HG02798 (cell line): ENCODE results near the gene MAPK6.

ENCODE experiments used
- ATAC-seq: cut with Tn5 transposase; IDR thresholded peaks from one replicate; pipeline ENCODE4 v1.9.1; 2021; ENCODE audit warnings: mild to moderate bottlenecking; ENCODE audit not compliant: unreplicated experiment, poor library complexity

The MAPK6 gene

GRCh38 chr15:52099651-52100272, 80.7 kb downstream of the MAPK6 start:
- ATAC-seq: no peak

- no peak for ATAC-seq
These were observed 81.9 kb downstream of the MAPK6 start for GRCh38 chr15:52100807-52101442.

- peak; percentile 51 for ATAC-seq
These were observed 82.7 kb downstream of the MAPK6 start for GRCh38 chr15:52101542-52102323.

- no peak for ATAC-seq
These were observed 83.4 kb downstream of the MAPK6 start for GRCh38 chr15:52102463-52102862.

DNA sequence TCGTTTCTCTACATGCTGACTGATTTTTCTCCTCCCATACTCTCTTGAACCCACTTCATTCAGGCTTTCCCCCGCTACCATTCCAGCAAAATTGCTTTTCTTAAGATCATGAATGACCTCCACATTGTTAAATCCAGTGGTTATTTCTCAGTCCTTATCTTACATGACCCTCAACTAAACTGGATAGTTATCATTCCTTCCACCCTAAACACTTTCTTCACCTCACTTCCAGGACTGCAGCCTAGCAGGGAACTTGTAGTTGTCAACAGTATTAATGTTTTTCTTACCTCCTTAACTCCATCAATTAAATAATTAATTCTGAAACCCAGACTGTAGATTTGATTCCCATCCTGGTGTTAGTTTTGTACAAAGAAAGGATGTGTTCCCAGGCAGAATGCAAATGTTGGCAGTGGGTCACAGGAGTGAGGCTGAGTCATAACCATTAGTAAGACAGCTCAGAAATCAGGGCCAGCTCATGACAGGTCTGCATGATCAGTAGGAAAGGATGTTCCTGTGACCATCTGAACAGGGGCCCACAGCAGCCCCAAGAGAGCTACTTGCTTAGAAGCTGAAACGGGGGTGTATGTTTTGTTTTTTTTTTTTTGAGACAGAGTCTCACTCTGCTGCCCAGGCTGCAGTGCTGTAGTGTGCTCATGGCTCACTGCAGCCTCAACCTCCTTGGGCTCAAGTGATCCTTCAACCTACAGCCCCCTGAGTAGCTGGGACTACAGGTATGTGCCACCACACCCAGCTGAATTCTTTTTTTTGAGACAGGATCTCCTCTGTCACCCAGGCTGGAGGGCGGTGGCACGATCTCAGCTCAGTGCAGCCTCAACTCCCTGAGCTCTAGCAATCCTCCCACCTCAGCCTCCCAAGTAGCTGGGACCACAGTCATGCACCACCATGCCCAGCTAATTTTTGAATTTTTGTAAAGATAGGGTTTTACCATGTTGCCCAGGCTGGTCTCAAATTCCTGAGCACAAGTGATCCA, 84.5 kb downstream of the MAPK6 start:
- peak; percentile 59 for ATAC-seq

DNA sequence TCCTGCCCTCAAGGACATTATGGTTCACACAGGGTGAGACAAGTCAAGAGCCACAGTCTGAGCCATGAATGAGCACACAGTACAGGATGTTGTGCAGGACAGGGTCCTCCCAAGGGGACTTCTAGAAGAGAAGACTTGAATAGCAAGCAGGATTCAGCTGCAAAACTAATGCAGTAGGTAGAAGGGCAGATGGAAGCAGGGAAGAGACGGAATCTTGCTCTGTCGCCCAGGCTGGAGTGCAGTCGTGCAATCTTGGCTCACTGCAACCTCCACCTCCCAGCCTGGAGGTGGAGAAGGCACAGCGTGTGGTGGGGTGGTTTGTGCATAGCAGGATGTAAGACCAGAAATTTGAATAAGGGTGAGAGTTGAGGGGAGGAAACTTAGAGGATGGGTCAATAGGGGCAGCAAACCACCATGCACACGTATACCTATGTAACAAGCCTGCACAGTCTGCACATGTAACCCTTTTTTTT, 85.5 kb downstream of the MAPK6 start:
- peak; percentile 32 for ATAC-seq

- no peak for ATAC-seq
These were observed 86.8 kb downstream of the MAPK6 start for GRCh38 chr15:52105846-52106245.

- ATAC-seq: no peak
These were observed 87.6 kb downstream of the MAPK6 start for GRCh38 chr15:52106641-52107040.

DNA sequence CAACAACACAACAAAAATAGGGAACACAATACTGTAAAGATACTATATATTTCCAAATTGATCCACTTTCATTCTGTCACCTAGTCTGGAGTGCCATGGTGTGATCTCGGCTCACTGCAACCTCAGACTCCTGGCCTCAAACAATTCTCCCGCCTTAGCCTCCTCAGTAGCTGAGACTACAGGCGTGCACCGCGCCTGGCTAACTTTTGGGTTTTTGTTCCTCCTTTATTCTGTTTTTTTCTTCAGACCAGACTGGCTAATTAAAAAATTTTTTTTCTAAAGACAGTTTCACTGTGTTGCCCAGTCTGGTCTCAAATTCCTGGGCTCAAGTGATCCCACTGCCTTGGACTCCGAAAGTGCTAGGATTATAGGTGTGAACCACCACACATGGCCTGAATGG, 88.2 kb downstream of the MAPK6 start:
- no peak for ATAC-seq

GRCh38 chr15:52109559-52110451, 90.8 kb downstream of the MAPK6 start:
- peak; percentile 64 for ATAC-seq

GRCh38 chr15:52111517-52112202, 92.6 kb downstream of the MAPK6 start:
- ATAC-seq: no peak

- ATAC-seq: peak; percentile 37
These were observed 93.3 kb downstream of the MAPK6 start for GRCh38 chr15:52112203-52112750.

DNA sequence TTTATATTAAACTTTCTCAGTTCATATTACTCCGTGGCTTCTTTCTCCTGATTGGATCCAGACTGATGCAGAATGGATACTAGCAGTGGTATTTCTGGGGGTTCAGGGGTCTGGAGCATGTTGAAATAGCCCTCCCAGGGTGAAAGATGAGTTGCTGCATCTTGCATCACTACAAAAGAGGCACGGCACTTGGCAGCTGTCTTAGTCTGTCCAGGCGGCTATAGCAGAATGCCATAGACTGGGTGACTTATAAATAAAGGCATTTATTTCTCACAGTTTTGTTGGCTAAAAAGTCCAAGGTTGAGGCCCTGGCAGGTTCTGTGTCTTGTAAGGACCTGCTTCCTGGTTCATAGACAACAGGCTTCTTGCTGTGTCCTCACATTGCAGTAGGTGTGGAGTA, 94.2 kb downstream of the MAPK6 start:
- ATAC-seq: no peak

- ATAC-seq: no peak
These were observed 94.7 kb downstream of the MAPK6 start for GRCh38 chr15:52113708-52114107.

GRCh38 chr15:52114261-52115055, 95.4 kb downstream of the MAPK6 start:
- ATAC-seq: no peak

- no peak for ATAC-seq
These were observed 96.8 kb downstream of the MAPK6 start for GRCh38 chr15:52115598-52116427.
